Activated naive CD8-positive, alpha-beta T cell (primary cell): Measurements from ENCODE around the gene COMMD9.

ENCODE experiments used
- H3K27ac Mint-ChIP-seq: one replicate; pipeline ENCODE4 v1.8.0; 2021; ENCODE audit warnings: mixed read lengths
- H3K27me3 Mint-ChIP-seq: one replicate; pipeline ENCODE4 v1.8.0; 2021; ENCODE audit warnings: mixed read lengths
- H3K36me3 Mint-ChIP-seq: one replicate; pipeline ENCODE4 v1.8.0; 2021; ENCODE audit warnings: mixed read lengths
- H3K4me1 Mint-ChIP-seq: one replicate; pipeline ENCODE4 v1.8.0; 2021; ENCODE audit warnings: low read depth, mixed read lengths
- H3K4me3 Mint-ChIP-seq: one replicate; pipeline ENCODE4 v1.8.0; 2021; ENCODE audit warnings: mild to moderate bottlenecking, mixed read lengths
- H3K9me3 Mint-ChIP-seq: one replicate; pipeline ENCODE4 v1.8.0; 2021; ENCODE audit warnings: low read depth, mixed read lengths

Gene COMMD9

DNA sequence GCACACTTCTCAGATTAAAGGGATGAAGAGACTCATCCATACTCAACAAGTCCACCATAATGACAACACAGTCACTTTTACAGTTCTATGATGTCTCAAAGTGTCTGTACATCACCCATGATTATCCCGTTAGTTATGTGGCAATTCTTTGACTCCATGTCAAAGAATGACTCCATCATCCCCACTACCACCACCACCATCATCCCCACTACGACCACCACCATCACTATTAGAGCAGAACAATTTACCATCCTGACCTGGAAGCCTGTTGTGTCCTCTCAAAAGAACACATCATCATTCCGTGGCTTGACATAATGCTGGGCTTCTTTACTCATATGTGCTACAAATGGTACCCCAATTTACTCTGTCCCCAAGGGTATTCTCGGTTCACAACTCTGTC, 20.6 kb upstream of the COMMD9 start:
- Mint-ChIP-seq H3K4me3 (no peak overlapping the region), H3K27me3 (peaks cover 19% of the 10 kb centered on the region), H3K27ac (no peak overlapping the region), H3K9me3 (no peaks in the 10 kb centered on the region), H3K36me3 (no peaks in the 10 kb centered on the region), H3K4me1 (no peaks in the 10 kb centered on the region)

DNA sequence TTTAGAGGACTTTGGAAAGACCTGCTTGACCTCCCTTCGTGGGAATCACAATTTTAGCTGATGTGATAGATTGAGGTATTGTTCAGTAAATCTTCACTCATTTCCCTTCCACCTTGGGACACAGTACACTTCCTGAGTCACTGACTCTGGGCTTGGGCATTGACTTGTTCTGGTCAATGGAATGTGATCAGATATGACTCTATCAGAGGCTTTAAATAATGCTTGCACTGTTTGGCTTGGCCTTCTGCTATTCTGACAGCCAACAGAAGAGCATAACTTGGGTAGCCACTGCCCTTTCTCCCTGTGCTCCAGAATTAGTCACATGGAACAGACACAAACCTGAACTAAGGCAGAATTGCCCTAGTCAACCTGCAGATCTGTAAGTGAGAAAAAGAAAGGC, 19.4 kb upstream of the COMMD9 start:
- H3K4me3 Mint-ChIP-seq = no peak overlapping the region

GRCh38 chr11:36306888-36307287, 17.7 kb upstream of the COMMD9 start:
- Mint-ChIP-seq H3K27ac (no peak overlapping the region), H3K9me3 (no peaks in the 10 kb centered on the region), H3K27me3 (peaks cover 13% of the 10 kb centered on the region), H3K36me3 (no peaks in the 10 kb centered on the region), H3K4me1 (no peaks in the 10 kb centered on the region), H3K4me3 (no peak overlapping the region)

More for the DNA sequence above, 19.4 kb upstream of the COMMD9 start:
- Mint-ChIP-seq H3K9me3 (no peaks in the 10 kb centered on the region), H3K36me3 (no peaks in the 10 kb centered on the region), H3K27me3 (peaks cover 16% of the 10 kb centered on the region), H3K4me1 (no peaks in the 10 kb centered on the region), H3K27ac (no peak overlapping the region)

GRCh38 chr11:36305047-36305446, 15.8 kb upstream of the COMMD9 start:
- Mint-ChIP-seq H3K9me3 (no peaks in the 10 kb centered on the region), H3K27me3 (peaks cover 12% of the 10 kb centered on the region), H3K36me3 (no peaks in the 10 kb centered on the region), H3K4me1 (no peaks in the 10 kb centered on the region), H3K27ac (no peak overlapping the region), H3K4me3 (no peak overlapping the region)

- Mint-ChIP-seq H3K36me3 (no peaks in the 10 kb centered on the region), H3K9me3 (no peaks in the 10 kb centered on the region), H3K4me3 (no peak overlapping the region), H3K27me3 (peaks cover 8% of the 10 kb centered on the region), H3K27ac (no peak overlapping the region), H3K4me1 (no peaks in the 10 kb centered on the region)
These were observed 15.1 kb upstream of the COMMD9 start for GRCh38 chr11:36304351-36304750.

GRCh38 chr11:36300650-36301049, 11.4 kb upstream of the COMMD9 start:
- no peaks in the 10 kb centered on the region for H3K4me1 Mint-ChIP-seq
- peaks cover 2% of the 10 kb centered on the region for H3K27me3 Mint-ChIP-seq
- no peak overlapping the region for H3K4me3 Mint-ChIP-seq
- H3K9me3 Mint-ChIP-seq = no peaks in the 10 kb centered on the region
- no peaks in the 10 kb centered on the region for H3K36me3 Mint-ChIP-seq
- H3K27ac Mint-ChIP-seq = no peak overlapping the region

DNA sequence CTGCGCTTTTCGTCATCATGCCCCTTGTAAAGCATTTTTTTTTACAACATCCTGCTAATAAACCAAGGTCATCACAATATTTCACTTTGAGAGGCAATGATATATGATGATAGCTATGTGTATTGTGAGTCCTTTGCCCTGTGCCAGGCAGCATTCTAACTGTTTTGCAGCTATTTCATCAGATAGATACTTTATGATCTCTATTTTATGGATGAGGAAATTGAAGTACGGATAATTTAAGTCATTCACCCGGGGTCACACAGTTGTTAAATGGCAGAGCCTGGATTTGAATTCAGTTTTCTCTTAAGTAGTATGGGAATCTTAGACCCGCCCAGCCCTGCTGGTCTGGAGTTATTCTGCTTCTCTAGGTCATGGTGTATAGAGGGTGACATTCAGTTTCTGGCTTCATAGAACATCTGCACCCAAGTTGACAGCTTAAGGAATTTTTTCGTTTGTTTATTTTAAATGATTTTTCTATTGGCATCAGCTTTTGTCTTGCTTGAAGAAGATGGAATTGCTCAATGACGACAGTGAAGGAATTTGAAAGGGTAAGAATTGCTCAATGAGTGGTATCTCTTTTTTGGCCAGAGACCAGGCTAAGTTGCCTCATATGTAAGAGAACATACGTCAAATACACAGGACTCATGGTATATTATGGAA, 7.8 kb upstream of the COMMD9 start:
- no peak overlapping the region for H3K27ac Mint-ChIP-seq
- H3K36me3 Mint-ChIP-seq = no peaks in the 10 kb centered on the region
- no peaks in the 10 kb centered on the region for H3K4me1 Mint-ChIP-seq
- H3K4me3 Mint-ChIP-seq = no peak overlapping the region
- no peaks in the 10 kb centered on the region for H3K9me3 Mint-ChIP-seq
- H3K27me3 Mint-ChIP-seq = peaks cover 2% of the 10 kb centered on the region

DNA sequence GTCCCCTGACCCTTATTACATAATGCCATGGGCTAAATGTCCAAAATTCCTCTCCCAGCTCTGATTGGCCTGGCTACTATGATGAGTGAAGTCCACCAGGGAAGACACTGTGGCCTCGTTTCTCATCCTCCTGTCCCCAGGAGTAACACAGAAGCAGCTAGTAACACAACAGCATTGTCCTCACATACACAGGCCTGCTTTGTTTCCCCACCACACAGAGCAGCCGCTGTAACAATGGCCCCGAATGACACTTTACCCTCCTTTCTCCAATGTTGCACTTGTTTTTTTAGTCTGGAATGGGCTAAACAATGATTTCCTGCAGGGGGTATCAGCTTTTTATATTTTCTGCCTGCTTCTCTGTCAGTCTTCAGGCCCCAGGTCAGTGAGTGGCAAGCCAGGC, 6.7 kb upstream of the COMMD9 start, which contains the start of gene PRR5L:
TSS of gene PRR5L (plus strand) at position 363 of the 400 bp plus-strand sequence. CDS start 104,834 bp downstream, outside the sequence.
- peaks cover 2% of the 10 kb centered on the region for H3K27me3 Mint-ChIP-seq
- H3K36me3 Mint-ChIP-seq = no peaks in the 10 kb centered on the region
- no peak within 1 kb of the TSS for H3K27ac Mint-ChIP-seq
- H3K4me1 Mint-ChIP-seq = no peaks in the 10 kb centered on the region
- no peak within 1 kb of the TSS for H3K4me3 Mint-ChIP-seq
- H3K9me3 Mint-ChIP-seq = no peaks in the 10 kb centered on the region

GRCh38 chr11:36292311-36292722, 3.1 kb upstream of the COMMD9 start:
- Mint-ChIP-seq H3K9me3 (no peaks in the 10 kb centered on the region), H3K4me3 (no peak overlapping the region), H3K36me3 (no peaks in the 10 kb centered on the region), H3K27ac (no peak overlapping the region), H3K4me1 (peaks cover 24% of the 10 kb centered on the region), H3K27me3 (no peaks in the 10 kb centered on the region)

- Mint-ChIP-seq H3K27me3 (no peaks in the 10 kb centered on the region), H3K36me3 (no peaks in the 10 kb centered on the region), H3K27ac (peak overlapping the region; percentile 91), H3K4me1 (peaks cover 46% of the 10 kb centered on the region), H3K9me3 (no peaks in the 10 kb centered on the region), H3K4me3 (peak overlapping the region; percentile 98)
These were observed 590 bp downstream of the COMMD9 start for GRCh38 chr11:36288442-36289225.

DNA sequence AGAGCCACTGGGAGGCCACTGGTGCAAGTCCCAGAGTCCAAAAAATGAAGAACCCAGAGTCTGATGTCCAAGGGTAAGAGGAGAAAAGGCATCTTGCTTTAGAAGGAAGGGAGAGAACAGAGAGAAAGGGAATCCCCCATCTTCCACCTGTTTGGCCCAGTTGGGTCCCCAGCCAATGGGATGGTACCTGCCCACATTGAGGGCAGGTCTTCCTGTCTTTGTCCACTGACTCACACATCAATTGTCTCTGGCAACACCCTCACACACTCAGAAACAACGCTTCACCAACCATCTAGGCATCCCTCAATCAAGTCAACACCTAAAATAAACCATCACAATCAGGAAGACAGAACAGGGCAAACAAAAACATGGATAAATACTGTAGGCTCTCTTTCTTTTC, 6.3 kb downstream of the COMMD9 start:
- Mint-ChIP-seq H3K36me3 (peaks cover 7% of the 10 kb centered on the region), H3K4me1 (peaks cover 34% of the 10 kb centered on the region), H3K27me3 (no peaks in the 10 kb centered on the region), H3K9me3 (no peaks in the 10 kb centered on the region), H3K27ac (no peak overlapping the region), H3K4me3 (no peak overlapping the region)

DNA sequence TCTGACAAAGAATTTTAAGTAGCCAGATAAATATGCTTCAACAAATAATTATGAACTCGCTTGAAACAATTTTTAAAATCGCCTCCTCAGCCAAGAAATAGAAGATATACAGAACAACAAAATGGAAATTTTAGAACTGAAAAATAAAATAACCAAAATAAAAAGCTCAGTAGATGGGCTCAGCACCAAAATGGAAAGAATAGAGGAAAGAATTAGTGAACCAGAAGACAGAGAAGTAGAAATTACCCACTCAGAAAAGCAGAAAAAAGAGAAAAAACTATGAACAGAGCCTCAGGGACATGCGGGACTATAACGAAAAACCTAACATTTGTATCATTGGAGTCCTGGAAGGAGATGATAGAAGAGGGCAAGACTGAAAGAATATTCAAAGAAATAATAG, 7.4 kb downstream of the COMMD9 start:
- no peaks in the 10 kb centered on the region for H3K27me3 Mint-ChIP-seq
- peaks cover 29% of the 10 kb centered on the region for H3K4me1 Mint-ChIP-seq
- H3K27ac Mint-ChIP-seq = no peak overlapping the region
- H3K36me3 Mint-ChIP-seq = peaks cover 10% of the 10 kb centered on the region
- H3K4me3 Mint-ChIP-seq = no peak overlapping the region
- H3K9me3 Mint-ChIP-seq = no peaks in the 10 kb centered on the region

DNA sequence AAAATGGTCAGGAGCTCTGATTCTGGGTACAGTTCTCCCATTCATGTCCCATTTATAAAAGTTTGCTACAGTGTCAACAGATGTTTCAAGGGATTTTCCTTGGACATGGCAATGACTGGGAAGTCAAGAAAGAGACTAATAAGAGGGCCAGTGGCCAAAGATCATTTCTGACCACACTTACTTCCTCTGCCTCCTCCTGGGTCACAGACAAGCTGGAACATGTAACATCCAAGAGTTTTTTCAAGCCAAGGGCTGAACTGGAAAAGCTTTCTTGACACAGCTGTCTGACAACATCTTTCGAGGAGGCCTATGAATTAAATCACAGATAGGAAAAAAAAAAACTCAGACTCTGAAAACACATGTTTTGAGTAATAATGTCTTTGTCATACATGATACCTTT, 8.7 kb downstream of the COMMD9 start:
- Mint-ChIP-seq H3K9me3 (no peaks in the 10 kb centered on the region), H3K4me1 (peaks cover 20% of the 10 kb centered on the region), H3K36me3 (peaks cover 10% of the 10 kb centered on the region), H3K27ac (no peak overlapping the region), H3K27me3 (no peaks in the 10 kb centered on the region), H3K4me3 (no peak overlapping the region)

GRCh38 chr11:36278531-36279282, 10.5 kb downstream of the COMMD9 start:
- Mint-ChIP-seq H3K27me3 (no peaks in the 10 kb centered on the region), H3K9me3 (no peaks in the 10 kb centered on the region), H3K4me1 (peaks cover 6% of the 10 kb centered on the region), H3K4me3 (no peak overlapping the region), H3K27ac (no peak overlapping the region), H3K36me3 (peaks cover 18% of the 10 kb centered on the region)

DNA sequence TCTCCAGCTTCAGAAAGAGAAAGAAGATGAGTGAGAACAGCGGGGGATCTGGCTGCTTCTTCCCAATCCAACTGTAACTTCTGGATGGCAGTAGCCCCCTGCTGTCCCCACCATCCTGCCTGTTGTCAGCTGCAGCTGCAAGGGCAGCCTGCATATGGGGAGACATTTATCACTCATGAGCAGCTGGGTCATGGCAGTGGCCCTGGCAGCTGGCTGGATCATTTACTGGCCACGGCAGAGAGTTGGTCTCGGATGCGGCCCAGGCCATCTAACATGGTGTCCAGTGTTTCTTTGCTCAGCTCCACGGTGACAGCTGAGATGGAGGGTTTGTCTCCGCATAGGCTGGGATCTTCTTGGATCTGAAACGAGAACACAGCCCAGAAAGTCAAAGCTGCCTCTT, 14.8 kb downstream of the COMMD9 start:
- H3K4me3 Mint-ChIP-seq = no peak overlapping the region

More for the DNA sequence above, 14.8 kb downstream of the COMMD9 start:
- H3K36me3 Mint-ChIP-seq = peaks cover 37% of the 10 kb centered on the region
- no peak overlapping the region for H3K27ac Mint-ChIP-seq
- no peaks in the 10 kb centered on the region for H3K4me1 Mint-ChIP-seq
- H3K27me3 Mint-ChIP-seq = no peaks in the 10 kb centered on the region
- peaks cover 7% of the 10 kb centered on the region for H3K9me3 Mint-ChIP-seq
